ENCODE data around the gene SLC25A4.
"Not testable (repeated sequence)": the region's sequence is repeated elsewhere in the genome, so short reads cannot be mapped to it uniquely, and the experiment has no call there.

Gene SLC25A4

DNA sequence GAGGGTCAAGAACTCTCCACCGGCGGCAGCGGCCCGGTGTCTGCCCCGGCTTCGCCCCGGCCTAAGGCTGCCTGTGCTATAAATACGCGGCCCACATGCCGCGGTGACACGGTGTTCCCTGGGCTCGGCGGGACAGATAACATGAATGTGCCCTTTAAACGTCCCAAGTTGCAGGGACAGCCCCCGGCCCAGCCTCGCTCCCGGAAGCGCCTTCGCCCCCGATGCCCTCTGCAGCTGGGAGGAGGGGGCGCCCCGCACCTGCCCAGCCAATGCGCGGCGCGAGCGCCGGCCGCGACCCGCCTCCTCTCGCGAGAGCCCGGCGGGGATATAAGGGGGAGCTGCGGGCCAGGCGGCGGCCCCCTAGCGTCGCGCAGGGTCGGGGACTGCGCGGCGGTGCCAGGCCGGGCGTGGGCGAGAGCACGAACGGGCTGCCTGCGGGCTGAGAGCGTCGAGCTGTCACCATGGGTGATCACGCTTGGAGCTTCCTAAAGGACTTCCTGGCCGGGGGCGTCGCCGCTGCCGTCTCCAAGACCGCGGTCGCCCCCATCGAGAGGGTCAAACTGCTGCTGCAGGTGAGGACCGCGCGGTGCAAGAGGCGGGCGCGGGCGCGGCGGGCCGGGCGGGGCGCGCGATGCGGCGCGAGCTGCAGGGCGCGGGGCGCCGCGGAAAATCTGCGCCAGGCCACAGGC is at the start of gene SLC25A4:
Gene SLC25A4 (plus strand): TSS at position 355 of the 689 bp plus-strand sequence. CDS start 107 bp downstream, at position 462.
- DNase-seq: peak; percentile 76 to 79

DNA sequence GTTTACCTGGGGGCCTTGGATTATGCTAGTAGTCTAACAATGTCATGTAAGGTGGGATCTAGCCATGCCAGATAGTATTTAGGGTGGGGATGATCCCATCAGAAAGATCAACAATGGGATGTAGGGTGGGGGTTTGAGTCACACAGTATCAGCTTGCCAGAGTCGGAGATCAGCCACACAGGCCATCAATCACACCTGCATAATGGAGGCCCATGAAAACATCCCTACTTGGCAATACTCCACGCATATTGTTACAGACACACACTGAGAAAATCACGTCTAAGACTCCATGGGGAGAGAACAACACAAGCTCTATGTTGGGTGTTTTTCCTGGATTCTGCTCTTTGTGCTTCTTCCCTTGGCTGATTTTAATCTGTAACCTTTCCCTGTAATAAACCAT is 49.5 kb upstream of the SLC25A4 start:
- no peak for DNase-seq

DNA sequence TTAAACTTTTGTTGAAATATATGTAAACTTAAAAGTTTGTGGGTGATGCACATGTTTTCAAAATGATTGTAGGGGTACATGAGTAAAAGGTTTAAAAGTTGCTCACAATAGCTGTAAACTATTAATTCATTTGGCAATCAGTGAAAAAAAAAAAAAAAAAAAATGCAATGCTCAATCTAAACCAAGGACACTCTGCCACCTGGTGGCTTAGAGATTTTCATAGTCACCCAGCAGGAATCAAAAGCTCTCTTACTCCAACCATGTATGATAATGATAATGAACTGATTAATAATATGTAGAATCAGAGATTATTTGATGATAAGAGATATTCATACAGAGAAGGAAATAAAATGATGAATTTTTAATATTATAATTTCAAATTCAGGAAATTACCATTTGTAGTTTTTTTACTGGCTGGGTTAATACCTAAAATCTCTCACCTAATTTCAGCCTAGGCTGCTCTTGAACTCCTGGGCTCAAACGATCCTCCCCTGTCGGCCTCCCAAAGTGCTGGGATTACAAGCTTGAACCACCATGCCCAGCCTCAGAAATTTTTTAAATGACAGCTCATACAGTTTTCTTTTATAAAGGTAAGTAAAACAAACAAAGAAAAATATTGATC is 46.9 kb upstream of the SLC25A4 start:
- DNase-seq: no peak

DNA sequence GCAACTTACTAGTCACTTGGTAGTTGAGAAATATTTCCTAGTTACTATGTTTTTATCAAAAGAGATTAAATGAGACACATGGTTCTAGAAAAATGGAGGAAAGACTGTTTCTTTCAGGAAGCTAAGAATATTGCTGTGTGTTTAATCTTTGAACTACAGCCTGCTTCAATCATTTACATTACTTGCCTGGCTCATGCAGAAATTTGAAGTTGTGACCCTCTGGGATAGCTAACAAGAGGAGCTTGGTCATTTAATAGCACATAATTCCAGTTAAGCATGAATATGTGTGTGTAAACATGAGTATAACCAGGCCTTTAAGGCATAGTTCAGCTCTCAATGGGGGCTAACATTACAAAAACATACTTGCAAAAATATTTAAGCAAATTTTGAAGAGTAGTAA is 44.6 kb upstream of the SLC25A4 start:
- DNase-seq: no peak

DNA sequence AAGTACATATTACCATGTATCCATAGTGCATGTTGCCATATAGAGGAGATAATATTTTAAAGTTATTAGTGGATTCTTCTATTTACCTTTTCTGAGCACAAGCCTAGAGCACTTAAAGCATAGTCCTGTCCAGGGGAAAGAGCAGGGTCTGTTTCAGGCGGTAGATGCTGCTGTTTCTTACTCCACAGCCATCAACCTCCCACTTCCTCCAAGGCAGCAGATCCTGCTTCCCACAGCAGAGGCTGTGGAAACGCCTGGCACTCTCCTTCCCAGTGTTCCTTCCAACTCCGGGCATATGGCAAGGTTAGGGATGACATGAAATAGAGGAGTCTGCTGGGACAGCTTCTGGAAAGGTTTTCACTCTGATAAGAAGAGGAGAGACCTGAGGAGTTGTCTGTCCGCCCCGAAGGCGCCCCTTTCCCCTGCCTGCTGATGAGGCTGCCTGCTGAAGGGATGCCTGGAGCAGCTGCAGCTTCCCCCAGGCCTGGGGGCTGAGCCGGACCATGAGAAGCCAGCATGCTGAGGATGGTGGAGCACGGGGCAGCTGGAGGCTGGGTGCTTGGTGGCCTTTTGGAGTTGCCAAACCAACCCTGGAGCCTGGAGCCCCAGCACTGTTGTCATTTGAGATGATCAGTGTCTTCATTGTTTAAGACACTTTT is 43.9 kb upstream of the SLC25A4 start:
- DNase-seq: no peak

DNA sequence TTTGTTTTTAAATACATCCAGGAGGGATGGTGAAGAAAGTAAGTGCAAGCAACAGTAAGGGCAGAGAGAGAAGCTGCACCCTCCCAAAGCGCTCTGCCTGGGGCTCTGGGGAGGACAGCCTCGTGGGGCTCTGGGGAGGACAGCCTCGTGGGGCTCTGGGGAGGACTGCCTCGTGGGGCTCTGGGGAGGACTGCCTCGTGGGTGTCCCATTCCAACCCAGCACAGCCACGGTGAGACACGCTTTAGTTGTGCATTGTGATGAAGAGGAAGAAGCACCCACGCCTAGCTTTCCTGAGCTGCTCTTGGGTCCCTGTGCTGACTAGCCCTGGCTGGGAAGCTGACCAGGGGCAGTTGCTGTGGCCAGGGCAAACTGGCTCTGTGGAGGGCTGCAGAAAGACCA is 43.1 kb upstream of the SLC25A4 start:
- DNase-seq: no peak

DNA sequence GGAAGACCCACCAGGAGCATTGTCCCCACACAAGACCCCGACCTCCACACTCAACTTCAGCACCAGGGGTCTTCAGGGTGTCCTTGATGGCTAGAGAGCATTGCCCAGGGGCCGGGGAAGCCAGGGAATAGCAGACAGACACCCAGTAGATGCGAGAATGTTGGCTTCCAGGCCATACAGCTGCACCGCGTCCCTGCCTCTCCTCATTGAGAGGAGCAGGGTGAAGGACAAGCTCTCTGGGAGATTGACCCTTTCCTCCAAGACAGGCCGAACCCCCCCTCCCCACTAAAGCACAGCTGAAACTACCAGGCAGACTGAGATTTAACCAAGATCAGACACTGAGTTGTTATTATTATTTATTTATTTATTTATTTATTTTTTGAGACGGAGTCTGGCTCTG is 42.6 kb upstream of the SLC25A4 start:
- no peak for DNase-seq

DNA sequence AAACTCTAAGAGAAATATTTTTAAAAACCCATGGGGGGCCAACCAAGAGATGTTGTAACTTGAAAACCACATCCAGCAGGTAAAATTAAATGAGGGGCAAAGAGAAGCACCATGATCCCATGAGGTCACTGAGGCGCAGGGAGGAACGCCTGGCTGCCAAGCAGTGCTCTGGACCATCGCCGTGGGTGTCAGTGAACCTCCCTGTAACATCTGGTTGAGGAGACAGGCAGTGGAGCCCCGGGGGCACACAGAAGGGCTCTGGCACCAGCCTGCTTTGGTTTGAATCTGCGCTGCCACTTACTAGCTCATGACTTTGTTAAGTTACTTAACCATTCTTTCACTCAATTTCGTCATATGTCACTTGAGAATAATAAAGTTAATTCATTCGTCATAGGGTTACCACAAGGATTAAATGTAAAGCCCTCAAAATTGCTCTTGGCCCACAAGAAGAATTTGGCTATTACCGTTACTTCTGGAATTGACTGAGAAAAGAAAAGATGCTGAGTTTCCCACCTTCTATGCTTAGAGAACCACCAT is 41.6 kb upstream of the SLC25A4 start:
- no peak for DNase-seq

DNA sequence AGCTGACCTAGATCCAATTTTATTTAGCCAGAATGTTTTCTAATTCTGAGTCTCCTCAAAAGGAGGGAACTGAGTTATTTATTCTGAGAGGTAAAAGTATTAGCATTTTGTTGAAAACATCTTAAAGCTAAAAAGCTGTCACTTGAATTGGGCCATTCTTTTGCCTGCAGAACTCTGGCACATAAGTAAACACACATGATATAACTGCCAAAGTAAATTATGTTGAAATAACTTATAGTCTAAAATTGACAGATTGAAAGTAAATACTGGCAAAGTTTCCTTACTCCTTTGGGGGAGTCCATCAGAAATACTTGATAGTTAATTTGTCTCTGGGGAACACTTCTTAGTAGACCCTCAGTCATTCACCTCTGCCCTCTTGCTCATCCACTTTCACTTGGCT is 38.3 kb upstream of the SLC25A4 start:
- no peak for DNase-seq

DNA sequence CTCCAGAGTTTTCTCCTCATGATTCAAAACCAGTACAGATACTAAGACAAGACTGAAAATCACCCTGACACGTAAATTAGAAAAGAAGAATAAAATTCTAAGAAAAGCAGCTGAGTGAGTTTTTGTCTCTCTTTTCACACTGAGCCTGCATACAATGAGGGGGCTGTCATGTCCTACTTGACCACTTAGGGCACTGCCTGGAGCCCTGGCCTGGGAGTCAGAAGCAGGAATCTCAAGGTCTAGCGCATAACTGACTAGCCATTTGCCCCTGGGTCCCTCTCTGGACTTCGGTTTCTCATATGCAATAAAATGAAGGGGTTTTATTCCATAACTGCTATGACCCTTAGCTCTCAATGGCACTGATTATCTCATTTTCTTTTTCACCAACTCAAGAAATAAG is 36.7 kb upstream of the SLC25A4 start:
- no peak for DNase-seq

DNA sequence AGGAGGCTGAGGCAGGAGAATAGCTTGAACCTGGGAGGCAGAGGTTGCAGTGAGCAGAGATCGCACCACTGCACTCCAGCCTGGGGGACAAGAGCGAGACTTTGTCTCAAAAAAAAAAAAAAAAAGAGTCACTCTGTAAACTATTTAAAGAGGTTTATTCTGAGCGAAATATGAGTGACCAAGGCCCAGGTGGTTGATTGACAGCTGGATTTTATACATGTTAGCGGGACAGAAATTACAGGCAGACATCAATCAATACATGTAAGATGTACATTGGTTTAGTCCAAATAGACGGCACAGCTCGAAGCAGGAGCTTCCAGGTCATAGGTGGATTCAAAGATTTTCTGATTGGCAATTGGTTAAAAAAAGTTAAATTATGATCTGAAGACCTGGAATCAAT is 35.5 kb upstream of the SLC25A4 start:
- DNase-seq: not testable (repeated sequence)

DNA sequence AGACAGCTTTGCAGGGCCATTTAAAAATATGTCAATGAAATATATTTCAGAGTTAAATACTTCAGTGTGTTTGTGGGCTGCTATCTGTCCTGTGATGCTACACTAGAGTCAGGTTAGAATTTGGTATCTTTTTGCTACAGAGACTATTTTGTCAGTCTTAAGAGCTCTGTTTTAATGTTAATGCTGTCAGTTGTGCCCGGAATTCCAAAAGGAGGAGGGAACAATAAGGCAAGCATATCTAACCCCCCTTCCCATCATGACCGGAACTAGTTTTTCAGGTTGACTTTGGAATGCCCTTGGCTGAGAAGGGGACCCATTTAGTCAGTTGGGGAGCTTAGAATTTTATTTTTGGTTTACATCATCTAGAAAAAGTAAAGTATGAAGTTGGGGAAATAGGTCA is 34.9 kb upstream of the SLC25A4 start:
- no peak for DNase-seq

DNA sequence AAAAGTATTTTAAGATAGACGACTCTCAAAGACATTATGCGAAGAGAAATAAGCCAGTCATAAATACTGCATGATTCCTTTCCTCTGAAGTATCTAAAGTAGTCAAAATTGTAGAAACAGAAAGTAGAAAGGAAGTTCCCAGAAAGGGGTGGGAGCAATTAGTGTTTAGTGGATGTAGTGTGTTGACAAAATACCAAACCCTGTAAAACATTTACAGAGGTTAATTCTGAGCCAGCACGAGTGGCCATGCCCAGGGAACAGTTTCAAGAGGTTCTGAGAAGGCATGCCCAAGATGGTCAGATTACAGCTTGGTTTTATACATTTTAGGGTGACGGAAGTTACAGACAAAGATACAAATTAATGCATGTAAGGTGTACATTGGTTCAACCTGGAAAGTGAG is 34.4 kb upstream of the SLC25A4 start:
- DNase-seq: no peak

DNA sequence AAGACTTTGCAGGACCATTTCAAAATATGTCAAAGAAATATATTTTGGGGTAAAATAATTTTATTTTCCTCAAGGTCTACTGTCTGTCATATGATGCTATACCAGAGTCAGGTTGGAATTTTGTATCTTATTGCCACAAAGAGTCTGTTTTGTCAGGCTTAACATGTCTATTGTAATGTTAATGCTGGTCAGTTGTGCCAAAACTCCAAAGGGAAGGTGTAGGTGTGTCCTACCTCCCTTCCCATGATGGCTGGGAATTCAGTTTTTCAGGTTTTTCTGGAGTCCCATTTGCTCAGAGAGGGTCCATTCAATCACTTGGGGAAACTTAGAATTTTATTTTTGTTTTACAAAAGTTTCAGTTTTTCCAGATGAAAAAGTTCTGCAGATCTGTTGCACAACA is 33.3 kb upstream of the SLC25A4 start:
- no peak for DNase-seq

DNA sequence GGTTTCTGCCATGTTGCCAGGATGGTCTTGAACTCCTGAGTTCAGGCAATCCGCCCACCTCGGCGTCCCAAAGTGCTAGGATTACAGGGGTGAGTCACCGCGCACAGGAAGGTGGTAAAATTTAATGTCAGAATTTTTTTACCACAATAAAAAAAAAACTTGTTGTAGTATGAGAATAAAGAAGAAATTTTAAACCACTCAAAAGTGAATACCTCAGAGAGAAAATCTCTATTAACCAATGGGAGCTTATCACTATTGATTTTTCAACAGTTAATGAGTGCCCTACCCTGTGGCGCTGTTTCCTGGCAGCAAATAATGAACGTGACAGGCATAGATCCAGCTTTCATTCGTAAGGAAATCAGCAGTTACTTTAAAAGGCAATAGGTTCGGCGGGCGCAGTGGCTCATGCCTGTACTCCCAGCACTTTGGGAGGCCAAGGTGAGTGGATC is 32.7 kb upstream of the SLC25A4 start:
- no peak for DNase-seq

DNA sequence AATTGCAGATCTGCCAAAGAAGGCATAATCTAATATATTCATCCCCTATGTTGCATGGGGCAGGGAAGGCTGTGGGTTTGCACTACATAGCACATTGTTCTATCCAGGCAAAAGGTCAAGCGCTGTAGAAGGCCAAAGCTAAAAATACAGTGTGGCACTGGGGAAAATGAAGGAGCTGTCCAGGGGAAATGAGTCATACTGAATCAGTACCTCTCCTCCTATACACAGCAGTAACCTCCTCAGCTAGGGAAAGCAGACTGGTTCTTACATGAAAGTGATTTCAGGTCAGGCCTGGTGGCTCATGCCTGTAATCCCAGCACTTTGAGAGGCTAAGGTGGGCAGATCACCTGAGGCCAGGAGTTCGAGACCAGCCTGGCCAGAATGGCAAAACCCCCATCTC is 31.0 kb upstream of the SLC25A4 start:
- no peak for DNase-seq

DNA sequence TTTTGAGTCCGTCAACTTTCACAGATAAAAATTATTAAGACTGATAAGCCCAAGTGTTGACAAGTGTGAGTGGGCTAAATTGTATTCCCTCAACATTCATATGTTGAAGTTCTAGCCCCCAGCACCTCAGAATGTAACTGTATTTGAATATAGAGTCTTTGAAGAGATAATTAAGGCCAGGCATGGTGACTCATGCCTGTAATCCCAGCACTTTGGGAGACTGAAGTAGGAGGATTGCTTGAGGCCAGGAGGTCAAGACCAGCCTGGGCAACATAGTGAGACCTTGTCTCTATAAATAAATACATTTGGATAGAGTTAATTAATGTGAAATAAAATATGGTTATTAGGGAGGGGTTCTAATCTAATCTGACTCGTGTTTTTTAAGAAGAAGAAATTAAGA is 29.7 kb upstream of the SLC25A4 start:
- DNase-seq: no peak

DNA sequence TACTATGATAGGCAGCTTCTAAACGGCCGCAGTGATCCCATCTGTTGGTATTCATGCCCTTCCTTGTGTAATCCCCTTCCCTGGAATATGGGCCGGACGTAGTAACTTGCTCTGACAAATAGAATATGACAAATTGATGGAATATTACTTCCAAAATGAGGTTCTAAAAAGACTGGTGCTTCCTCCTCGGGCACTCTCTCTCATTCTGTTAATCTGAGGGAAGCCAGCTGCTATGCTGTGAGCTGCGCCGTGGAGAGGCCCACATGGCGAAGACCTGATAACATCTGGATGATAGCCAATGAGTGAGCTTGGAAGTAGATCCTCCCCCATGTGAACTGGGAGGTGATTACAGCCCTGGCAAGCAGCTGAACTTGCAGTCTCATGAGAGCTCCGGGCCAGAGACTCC is 27.2 kb upstream of the SLC25A4 start:
- DNase-seq: no peak

DNA sequence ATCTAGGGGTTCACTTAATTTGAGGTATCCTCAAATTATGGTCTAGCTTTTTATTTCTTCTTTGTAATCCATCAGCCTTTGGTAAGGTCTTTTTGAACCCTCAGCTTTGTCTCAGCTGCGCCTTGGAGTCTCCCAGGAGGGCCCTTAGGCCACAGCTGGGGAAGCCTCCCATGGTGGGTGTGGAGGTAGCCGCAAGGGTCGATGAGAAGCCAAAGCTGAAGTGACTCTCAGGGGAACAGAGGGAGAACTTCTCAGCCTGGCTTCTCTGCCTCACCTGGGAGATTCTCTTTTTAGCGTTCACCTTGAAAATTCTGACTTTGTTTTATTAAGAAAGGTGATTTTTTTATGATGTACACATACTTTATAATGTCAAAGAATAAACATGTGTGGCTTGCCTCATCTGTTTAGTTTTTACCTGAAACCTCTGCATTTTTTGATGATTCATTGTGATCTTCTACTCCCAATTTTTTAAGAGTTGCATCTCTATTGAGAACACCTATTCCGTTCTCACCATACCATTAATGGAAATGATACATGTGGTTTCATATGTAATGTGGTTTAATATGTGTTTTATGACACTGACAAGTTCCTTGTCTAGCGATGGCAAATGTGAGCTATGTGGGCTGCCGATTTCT is 25.6 kb upstream of the SLC25A4 start:
- no peak for DNase-seq

DNA sequence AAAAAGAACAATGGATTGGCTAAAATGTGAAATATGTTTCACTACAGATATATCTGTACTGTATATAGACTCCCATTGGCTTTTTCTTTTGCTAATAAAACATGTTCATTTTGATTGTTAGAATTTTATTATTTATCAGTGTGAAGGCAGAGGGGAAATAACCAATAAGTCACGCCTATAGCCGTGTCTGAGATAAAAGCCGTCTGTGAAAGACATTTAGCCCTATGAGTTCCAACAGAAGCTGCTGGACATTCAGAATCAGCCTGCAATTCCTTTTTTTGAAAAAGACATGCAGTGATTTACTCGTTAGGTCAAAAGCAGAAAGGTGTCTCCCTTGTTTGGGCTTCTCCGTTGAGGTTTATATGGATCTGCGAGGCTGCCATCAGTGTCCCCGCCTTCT is 24.2 kb upstream of the SLC25A4 start:
- DNase-seq: no peak

DNA sequence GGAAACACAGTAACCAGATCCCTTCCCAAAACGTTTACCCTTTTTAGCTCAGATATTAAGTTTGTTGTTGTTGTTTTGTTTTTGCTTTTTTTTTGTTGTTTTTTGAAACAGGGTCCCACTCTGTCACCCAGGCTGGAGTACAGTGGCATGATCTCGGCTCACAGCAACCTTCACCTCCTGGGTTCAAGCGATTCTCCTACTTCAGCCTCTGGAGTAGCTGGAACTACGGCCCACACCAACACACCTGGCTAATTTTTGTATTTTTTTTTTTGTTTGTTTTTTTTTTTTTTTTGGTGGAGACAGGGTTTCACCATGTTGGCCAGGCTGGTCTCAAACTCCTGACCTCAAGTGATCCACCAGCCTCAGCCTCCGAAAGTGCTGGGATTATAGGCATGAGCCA is 23.6 kb upstream of the SLC25A4 start:
- DNase-seq: not testable (repeated sequence)

DNA sequence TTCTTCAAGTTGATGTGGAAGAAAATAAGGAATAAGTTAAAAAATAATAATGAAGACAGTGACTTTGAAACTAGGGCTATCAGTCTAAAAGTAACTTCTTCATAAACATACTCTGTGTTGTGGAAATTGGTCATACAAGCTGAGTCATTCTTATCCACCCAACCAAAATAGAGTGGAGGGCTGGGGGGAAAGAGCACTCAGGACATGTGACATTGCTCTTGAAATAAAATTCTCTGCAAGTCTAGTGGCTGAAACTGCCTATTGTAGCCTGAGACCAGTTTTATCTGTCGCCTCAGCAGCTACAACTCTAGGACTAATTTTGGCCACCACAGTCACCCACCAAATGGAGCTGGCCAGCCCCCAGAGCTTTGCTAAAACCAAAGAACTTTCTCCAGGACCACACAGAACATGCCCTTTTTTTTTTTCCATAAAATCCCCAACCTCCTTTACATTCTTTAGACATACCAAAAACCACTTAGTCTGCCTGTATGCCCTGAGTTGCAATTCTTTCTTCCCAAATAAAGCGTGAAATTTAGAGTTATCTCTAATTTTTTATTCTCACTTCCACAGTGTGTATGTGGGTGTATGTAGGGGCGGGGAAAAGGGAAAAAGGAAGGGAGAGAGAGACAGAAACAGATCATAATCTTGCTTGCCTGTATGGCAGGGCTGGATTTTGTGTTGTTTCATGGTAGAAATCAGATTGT is 23.0 kb upstream of the SLC25A4 start:
- DNase-seq: no peak

DNA sequence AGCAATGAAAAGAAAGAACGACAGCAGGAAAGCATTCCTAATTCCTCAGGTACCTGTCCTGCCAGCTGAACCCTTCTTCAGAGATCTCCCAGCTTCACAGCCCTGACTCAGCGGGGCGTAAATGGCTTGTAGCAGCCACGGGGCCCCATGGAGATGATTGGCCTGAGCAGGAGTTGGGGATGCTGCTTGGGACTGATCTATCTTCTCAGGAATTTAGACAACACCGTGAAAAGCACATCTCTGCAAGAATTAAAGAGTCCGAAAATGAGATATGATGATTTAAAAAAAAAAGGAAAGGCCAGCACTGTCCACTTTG is 22.5 kb upstream of the SLC25A4 start:
- DNase-seq: no peak
